B cell (primary cell): ENCODE data around the gene TEKT5.

Experiments
- CTCF ChIP-seq: fragments of 200-600 bp; IDR thresholded peaks from one replicate; pipeline ENCODE4 v1.8.0; 2022; ENCODE audit warnings: antibody characterized with exemption, mild to moderate bottlenecking
- EZH2 ChIP-seq: IDR thresholded peaks from 2 replicates; pipeline ENCODE4 v1.6.1; 2012; ENCODE audit warnings: borderline replicate concordance, low read depth, mild to moderate bottlenecking, moderate library complexity, low read length; ENCODE audit not compliant: insufficient read depth, poor library complexity, severe bottlenecking

- no peak for TF ChIP-seq CTCF
- no peak for TF ChIP-seq EZH2
Observed at GRCh38 chr16:10623059-10623458, 71.7 kb downstream of the TEKT5 start.
